Glutamatergic neuron (in vitro differentiated cells): Measurements from ENCODE around the gene TMEM41A. TPM values are rescaled to one million over a fixed set of nuclear protein-coding genes. Genes with fewer than 3 reads are reported as not detected.

ENCODE experiments used
- DNase-seq: peaks from one replicate; pipeline ENCODE4 v3.0.0; 2022
- H3K27ac Mint-ChIP-seq: one replicate; pipeline ENCODE4 v1.8.0; 2020; ENCODE audit warnings: mild to moderate bottlenecking, mixed read lengths, inconsistent platforms; ENCODE audit not compliant: unreplicated experiment
- H3K27me3 Mint-ChIP-seq: one replicate; pipeline ENCODE4 v1.8.0; 2020; ENCODE audit warnings: mild to moderate bottlenecking, moderate library complexity, mixed read lengths, inconsistent platforms; ENCODE audit not compliant: unreplicated experiment
- H3K36me3 Mint-ChIP-seq: one replicate; pipeline ENCODE4 v1.8.0; 2020; ENCODE audit warnings: mild to moderate bottlenecking, mixed read lengths, inconsistent platforms; ENCODE audit not compliant: unreplicated experiment
- H3K4me1 Mint-ChIP-seq: one replicate; pipeline ENCODE4 v1.8.0; 2020; ENCODE audit warnings: mild to moderate bottlenecking, low read depth, mixed read lengths, inconsistent platforms; ENCODE audit not compliant: unreplicated experiment
- H3K4me3 Mint-ChIP-seq: one replicate; pipeline ENCODE4 v1.8.0; 2020; ENCODE audit warnings: mild to moderate bottlenecking, mixed read lengths, inconsistent platforms; ENCODE audit not compliant: unreplicated experiment
- H3K9me3 Mint-ChIP-seq: one replicate; pipeline ENCODE4 v1.8.0; 2020; ENCODE audit warnings: mild to moderate bottlenecking, moderate library complexity, mixed read lengths, inconsistent platforms; ENCODE audit not compliant: unreplicated experiment
- CTCF ChIP-seq: fragments of 200-600 bp; sonication (generic); IDR thresholded peaks from one replicate; pipeline ENCODE4 v1.5.0; 2021; ENCODE audit not compliant: partially characterized antibody, unreplicated experiment
- total RNA-seq: library from RNA; stranded (reverse); fragmentation: NEBNext Ultra II Directional; extraction: Animal tissue kit (Norgen Biotek cat#: 25700); gene quantifications from one replicate; pipeline ENCODE4 v1.2.1, GENCODE V29; 2021; ENCODE audit not compliant: unreplicated experiment

The TMEM41A gene
- total RNA-seq, 1 donor from 2014 or later, result 12.6 TPM

- TF ChIP-seq CTCF, result no peak
- DNase-seq, result no peak
- H3K4me1 Mint-ChIP-seq, result no peaks in the 10 kb centered on the region
- H3K9me3 Mint-ChIP-seq, result no peaks in the 10 kb centered on the region
- no peaks in the 10 kb centered on the region for H3K27me3 Mint-ChIP-seq
- no peak overlapping the region for H3K27ac Mint-ChIP-seq
- H3K36me3 Mint-ChIP-seq, result no peaks in the 10 kb centered on the region
- H3K4me3 Mint-ChIP-seq, result no peak overlapping the region
Measured at GRCh38 chr3:185534511-185534910, 35.7 kb upstream of the TMEM41A start.

GRCh38 chr3:185532901-185533300 is 34.1 kb upstream of the TMEM41A start:
- TF ChIP-seq CTCF, result no peak
- no peaks in the 10 kb centered on the region for H3K36me3 Mint-ChIP-seq
- no peak overlapping the region for H3K4me3 Mint-ChIP-seq
- H3K27me3 Mint-ChIP-seq, result no peaks in the 10 kb centered on the region
- no peak overlapping the region for H3K27ac Mint-ChIP-seq
- no peak for DNase-seq
- H3K9me3 Mint-ChIP-seq, result peaks cover 3% of the 10 kb centered on the region
- H3K4me1 Mint-ChIP-seq, result no peaks in the 10 kb centered on the region

GRCh38 chr3:185530856-185531255 is 32.0 kb upstream of the TMEM41A start:
- Mint-ChIP-seq H3K9me3 (peaks cover 3% of the 10 kb centered on the region), H3K27me3 (no peaks in the 10 kb centered on the region), H3K27ac (no peak overlapping the region), H3K4me1 (no peaks in the 10 kb centered on the region), H3K4me3 (no peak overlapping the region), H3K36me3 (no peaks in the 10 kb centered on the region)
- no peak for DNase-seq
- no peak for TF ChIP-seq CTCF

- Mint-ChIP-seq H3K9me3 (peaks cover 3% of the 10 kb centered on the region), H3K27ac (no peak overlapping the region), H3K27me3 (no peaks in the 10 kb centered on the region), H3K36me3 (no peaks in the 10 kb centered on the region), H3K4me3 (no peak overlapping the region), H3K4me1 (no peaks in the 10 kb centered on the region)
- TF ChIP-seq CTCF, result no peak
- no peak for DNase-seq
Measured at GRCh38 chr3:185528532-185528931, 29.7 kb upstream of the TMEM41A start.

GRCh38 chr3:185527364-185527763 is 28.5 kb upstream of the TMEM41A start:
- Mint-ChIP-seq H3K4me3 (no peak overlapping the region), H3K27ac (no peak overlapping the region), H3K36me3 (no peaks in the 10 kb centered on the region), H3K4me1 (no peaks in the 10 kb centered on the region), H3K27me3 (no peaks in the 10 kb centered on the region), H3K9me3 (peaks cover 3% of the 10 kb centered on the region)
- TF ChIP-seq CTCF, result no peak
- DNase-seq, result no peak
